Bronchial epithelial cell (primary cell): ENCODE results near the gene MTCH1. TPM values are rescaled to one million over a fixed set of nuclear protein-coding genes. Genes with fewer than 3 reads are reported as not detected.

Experiments
- DNase-seq: peaks from one replicate; pipeline ENCODE4 v3.0.0-alpha.2; 2010; ENCODE audit warnings: low read depth
- FAIRE-seq: peaks from 2 replicates; lab custom pipeline; 2011; peaks lifted over from hg19 to GRCh38; lab: Jason Lieb, UNC
- H3K27me3 ChIP-seq: 2 replicates; pipeline ENCODE4 v1.5.1; 2011; ENCODE audit warnings: low read length; ENCODE audit not compliant: control insufficient read depth, insufficient read depth
- H3K36me3 ChIP-seq: 2 replicates; pipeline ENCODE4 v1.5.1; 2011; ENCODE audit warnings: low read length; ENCODE audit not compliant: control insufficient read depth, insufficient read depth
- H3K4me3 ChIP-seq: 2 replicates; pipeline ENCODE4 v1.5.1; 2011; ENCODE audit warnings: mild to moderate bottlenecking, low read depth, low read length, control low read depth
- total RNA-seq: library from RNA; depleted of rRNA; stranded (reverse); fragments of >200 nt; gene quantifications from 2 replicates; pipeline ENCODE4 v1.2.1, GENCODE V29; 2014
- TF ChIP-seq, protein P1 (sequence below): IDR thresholded peaks from 2 replicates; pipeline ENCODE4 v1.5.1; 2011; ENCODE audit warnings: mild to moderate bottlenecking, moderate library complexity, low read length, control low read depth, inconsistent platforms; ENCODE audit not compliant: insufficient read depth, severe bottlenecking

MTCH1 gene
- total RNA-seq, 1 donor from 2014 or later: 156 TPM

GRCh38 chr6:36967757-36968156 lies 18.2 kb downstream of the MTCH1 start:
- FAIRE-seq (no peak), DNase-seq (no peak)
- H3K4me3 ChIP-seq: no peak overlapping the region
- H3K27me3 ChIP-seq: no peaks in the 10 kb centered on the region
- TF ChIP-seq, protein P1, sequence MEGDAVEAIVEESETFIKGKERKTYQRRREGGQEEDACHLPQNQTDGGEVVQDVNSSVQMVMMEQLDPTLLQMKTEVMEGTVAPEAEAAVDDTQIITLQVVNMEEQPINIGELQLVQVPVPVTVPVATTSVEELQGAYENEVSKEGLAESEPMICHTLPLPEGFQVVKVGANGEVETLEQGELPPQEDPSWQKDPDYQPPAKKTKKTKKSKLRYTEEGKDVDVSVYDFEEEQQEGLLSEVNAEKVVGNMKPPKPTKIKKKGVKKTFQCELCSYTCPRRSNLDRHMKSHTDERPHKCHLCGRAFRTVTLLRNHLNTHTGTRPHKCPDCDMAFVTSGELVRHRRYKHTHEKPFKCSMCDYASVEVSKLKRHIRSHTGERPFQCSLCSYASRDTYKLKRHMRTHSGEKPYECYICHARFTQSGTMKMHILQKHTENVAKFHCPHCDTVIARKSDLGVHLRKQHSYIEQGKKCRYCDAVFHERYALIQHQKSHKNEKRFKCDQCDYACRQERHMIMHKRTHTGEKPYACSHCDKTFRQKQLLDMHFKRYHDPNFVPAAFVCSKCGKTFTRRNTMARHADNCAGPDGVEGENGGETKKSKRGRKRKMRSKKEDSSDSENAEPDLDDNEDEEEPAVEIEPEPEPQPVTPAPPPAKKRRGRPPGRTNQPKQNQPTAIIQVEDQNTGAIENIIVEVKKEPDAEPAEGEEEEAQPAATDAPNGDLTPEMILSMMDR: no peak
- H3K36me3 ChIP-seq: peaks cover 28% of the 10 kb centered on the region

GRCh38 chr6:36967301-36967700 lies 18.7 kb downstream of the MTCH1 start:
- no peak for FAIRE-seq
- DNase-seq: no peak
- Histone ChIP-seq H3K36me3 (peaks cover 27% of the 10 kb centered on the region), H3K4me3 (no peak overlapping the region), H3K27me3 (no peaks in the 10 kb centered on the region)
- TF ChIP-seq, protein P1: no peak

DNA sequence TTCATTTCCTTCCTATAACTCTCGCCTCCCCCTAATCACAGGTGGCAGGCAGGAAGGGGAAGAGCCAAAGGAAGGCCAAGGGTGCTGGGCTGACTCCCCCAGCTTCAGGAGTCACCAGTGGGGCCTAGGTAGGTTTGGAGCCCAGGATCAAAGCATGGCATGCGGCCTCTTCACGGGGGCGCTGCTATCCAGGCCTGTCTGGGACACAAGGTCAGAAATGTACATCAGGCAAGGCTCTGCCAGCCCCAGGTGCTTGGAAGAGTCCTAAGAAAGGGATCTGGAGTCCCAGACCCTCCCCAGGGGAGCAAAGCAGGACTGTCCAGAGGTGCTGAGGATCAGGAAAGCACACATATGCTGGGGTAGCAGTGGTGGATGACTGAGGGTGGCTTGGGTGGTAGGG lies 21.1 kb downstream of the MTCH1 start:
- no peak for FAIRE-seq
- no peak overlapping the region for H3K4me3 ChIP-seq
- TF ChIP-seq, protein P1: no peak

DNA sequence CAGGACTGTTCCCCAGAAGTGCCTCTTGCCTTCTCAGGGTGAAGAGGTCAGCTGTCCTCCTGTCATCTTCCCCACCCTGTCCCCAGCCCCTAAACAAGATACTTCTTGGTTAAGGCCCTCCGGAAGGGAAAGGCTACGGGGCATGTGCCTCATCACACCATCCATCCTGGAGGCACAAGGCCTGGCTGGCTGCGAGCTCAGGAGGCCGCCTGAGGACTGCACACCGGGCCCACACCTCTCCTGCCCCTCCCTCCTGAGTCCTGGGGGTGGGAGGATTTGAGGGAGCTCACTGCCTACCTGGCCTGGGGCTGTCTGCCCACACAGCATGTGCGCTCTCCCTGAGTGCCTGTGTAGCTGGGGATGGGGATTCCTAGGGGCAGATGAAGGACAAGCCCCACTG lies 21.6 kb downstream of the MTCH1 start:
- Histone ChIP-seq H3K27me3 (no peaks in the 10 kb centered on the region), H3K36me3 (peaks cover 17% of the 10 kb centered on the region), H3K4me3 (no peak overlapping the region)
- no peak for DNase-seq
- no peak for FAIRE-seq
- TF ChIP-seq, protein P1: no peak

More for the DNA sequence above, 21.1 kb downstream of the MTCH1 start:
- Histone ChIP-seq H3K36me3 (peaks cover 17% of the 10 kb centered on the region), H3K27me3 (no peaks in the 10 kb centered on the region)
- DNase-seq: no peak

GRCh38 chr6:36963451-36964290 lies 22.3 kb downstream of the MTCH1 start:
- DNase-seq: peak; percentile 58
- H3K36me3 ChIP-seq: peaks cover 11% of the 10 kb centered on the region
- TF ChIP-seq, protein P1: no peak

More at GRCh38 chr6:36963451-36964290, 22.3 kb downstream of the MTCH1 start:
- H3K4me3 ChIP-seq: no peak overlapping the region
- no peak for FAIRE-seq
- no peaks in the 10 kb centered on the region for H3K27me3 ChIP-seq
